Measurements from ENCODE around the gene CYB5R4. TPM values are rescaled to one million over a fixed set of nuclear protein-coding genes. Genes with fewer than 3 reads are reported as not detected.
A peak's percentile ranks its signal among the peaks of the same experiment; 100 is the strongest.

Gene CYB5R4
- polyA plus RNA-seq, 1 of the 3 experiments (the other 2 are of a cell fraction), result 3.3 TPM

DNA sequence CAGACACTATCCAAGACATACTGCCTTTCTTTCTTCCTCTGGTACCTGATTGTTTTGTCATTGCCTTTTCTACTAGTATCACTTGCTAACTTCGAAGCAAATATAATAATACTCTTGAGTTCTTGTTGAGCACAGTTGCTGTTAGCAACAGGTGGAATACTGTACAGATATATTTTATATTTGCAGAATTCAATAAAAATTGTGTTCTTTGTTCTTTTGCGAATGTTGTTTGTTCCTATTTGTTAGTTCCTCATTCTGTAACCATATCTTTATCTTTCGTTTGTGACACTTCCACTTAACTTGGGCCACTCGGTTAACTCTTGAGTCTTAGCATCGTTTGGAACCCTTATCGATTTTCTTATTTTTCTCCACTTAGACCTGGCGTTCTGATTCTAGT is 868 bp downstream of the CYB5R4 start:
- peaks cover 4 to 12% of the 10 kb centered on the region in 2 experiments; a peak in 3 of 4 replicates for H3K4me1 ChIP-seq (ENCODE audit: control insufficient read depth in 1 of 2, insufficient read depth in 2 of 2, low read depth in 1 of 2, low read length in 1 of 2)
- peaks cover 31% of the 10 kb centered on the region for H3K79me2 ChIP-seq (ENCODE audit: insufficient read depth)
- H2AFZ ChIP-seq (ENCODE audit: low read depth), result no peak overlapping the region; the same call in 1 of the 2 replicates
- peak overlapping the region; percentile 88 for H3K4me2 ChIP-seq
- peaks cover 5 to 15% of the 10 kb centered on the region in 2 experiments for H3K36me3 ChIP-seq (replicated peaks in 1 of 2; ENCODE audit: control insufficient read depth in 1 of 2, insufficient read depth in 2 of 2, low read length in 1 of 2)
- 7% methylated on average over 7 of the region's 7 CpGs for WGBS (ENCODE audit: low lambda C conversion rate)
- peak overlapping the region; percentile 68 for H3K9ac ChIP-seq
- ChIA-PET POLR2A (interaction anchor here (1.3 to 1.4 kb wide), 2 partner anchors 152 to 245 kb away, joined by 4 to 6 read pairs; partner anchors contain the start of gene SNAP91), CTCF (interaction anchor here (0.6 to 2.2 kb wide), 9 partner anchors 19 to 638 kb away, joined by 3 to 8 read pairs (median 3); partner anchors contain the start of gene CEP162)
- H3K9me2 ChIP-seq, result no peaks in the 10 kb centered on the region
- H3K4me3 ChIP-seq (ENCODE audit: low read depth in 2 of 2, low read length in 1 of 2), result peak overlapping the region; percentile 69 to 85
- no peaks in the 10 kb centered on the region for H3F3A ChIP-seq (replicated peaks; ENCODE audit: insufficient read depth)
- H3K9me3 ChIP-seq, result no peaks in the 10 kb centered on the region
- H4K20me1 ChIP-seq (ENCODE audit: insufficient read depth), result peaks cover 6% of the 10 kb centered on the region; the same call in 1 of the 2 replicates
- DNase-seq, result no peak
- H3K27me3 ChIP-seq (ENCODE audit: insufficient read depth), result no peaks in the 10 kb centered on the region
- TF ChIP-seq GABPA (IDR thresholded peaks at IDR 0.05; ENCODE audit: low read depth) (no peak), MEF2A (IDR thresholded peaks at IDR 0.05; ENCODE audit: borderline replicate concordance, low read depth) (no peak), SMC3 (IDR thresholded peaks at IDR 0.05; ENCODE audit: low read depth, low read length) (no peak), SIN3A (IDR thresholded peaks at IDR 0.05; ENCODE audit: borderline replicate concordance, low read depth, low read length) (no peak), MXI1 (IDR thresholded peaks at IDR 0.05; ENCODE audit: low read depth, low read length) (no peak), EP300 (IDR thresholded peaks at IDR 0.05; ENCODE audit: borderline replicate concordance in 1 of 2, low read depth in 1 of 2, low read length in 1 of 2) (no peak), CHD2 (IDR thresholded peaks at IDR 0.05; ENCODE audit: low read length, partially characterized antibody) (no peak), FOSL2 (IDR thresholded peaks at IDR 0.05; ENCODE audit: borderline replicate concordance, low read depth) (no peak), RXRA (IDR thresholded peaks at IDR 0.05; ENCODE audit: borderline replicate concordance, low read depth) (no peak), TAF1 (IDR thresholded peaks at IDR 0.05; ENCODE audit: borderline replicate concordance, low read depth, low read length) (no peak), FOXJ3 (CRISPR knock-in tag; IDR thresholded peaks at IDR 0.05) (no peak), RFX5 (IDR thresholded peaks at IDR 0.05; ENCODE audit: low read length) (no peak)
- TF ChIP-seq, protein P1, sequence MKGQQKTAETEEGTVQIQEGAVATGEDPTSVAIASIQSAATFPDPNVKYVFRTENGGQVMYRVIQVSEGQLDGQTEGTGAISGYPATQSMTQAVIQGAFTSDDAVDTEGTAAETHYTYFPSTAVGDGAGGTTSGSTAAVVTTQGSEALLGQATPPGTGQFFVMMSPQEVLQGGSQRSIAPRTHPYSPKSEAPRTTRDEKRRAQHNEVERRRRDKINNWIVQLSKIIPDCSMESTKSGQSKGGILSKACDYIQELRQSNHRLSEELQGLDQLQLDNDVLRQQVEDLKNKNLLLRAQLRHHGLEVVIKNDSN (IDR thresholded peaks at IDR 0.05; ENCODE audit: borderline replicate concordance, low read depth), result no peak
- TF ChIP-seq, protein P2, sequence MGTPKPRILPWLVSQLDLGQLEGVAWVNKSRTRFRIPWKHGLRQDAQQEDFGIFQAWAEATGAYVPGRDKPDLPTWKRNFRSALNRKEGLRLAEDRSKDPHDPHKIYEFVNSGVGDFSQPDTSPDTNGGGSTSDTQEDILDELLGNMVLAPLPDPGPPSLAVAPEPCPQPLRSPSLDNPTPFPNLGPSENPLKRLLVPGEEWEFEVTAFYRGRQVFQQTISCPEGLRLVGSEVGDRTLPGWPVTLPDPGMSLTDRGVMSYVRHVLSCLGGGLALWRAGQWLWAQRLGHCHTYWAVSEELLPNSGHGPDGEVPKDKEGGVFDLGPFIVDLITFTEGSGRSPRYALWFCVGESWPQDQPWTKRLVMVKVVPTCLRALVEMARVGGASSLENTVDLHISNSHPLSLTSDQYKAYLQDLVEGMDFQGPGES (IDR thresholded peaks at IDR 0.05; ENCODE audit: low read depth, low read length), result no peak
- TF ChIP-seq, protein P3, sequence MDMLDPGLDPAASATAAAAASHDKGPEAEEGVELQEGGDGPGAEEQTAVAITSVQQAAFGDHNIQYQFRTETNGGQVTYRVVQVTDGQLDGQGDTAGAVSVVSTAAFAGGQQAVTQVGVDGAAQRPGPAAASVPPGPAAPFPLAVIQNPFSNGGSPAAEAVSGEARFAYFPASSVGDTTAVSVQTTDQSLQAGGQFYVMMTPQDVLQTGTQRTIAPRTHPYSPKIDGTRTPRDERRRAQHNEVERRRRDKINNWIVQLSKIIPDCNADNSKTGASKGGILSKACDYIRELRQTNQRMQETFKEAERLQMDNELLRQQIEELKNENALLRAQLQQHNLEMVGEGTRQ (IDR thresholded peaks at IDR 0.05; ENCODE audit: borderline replicate concordance, low read depth, low read length), result no peak
- TF ChIP-seq, protein P4, sequence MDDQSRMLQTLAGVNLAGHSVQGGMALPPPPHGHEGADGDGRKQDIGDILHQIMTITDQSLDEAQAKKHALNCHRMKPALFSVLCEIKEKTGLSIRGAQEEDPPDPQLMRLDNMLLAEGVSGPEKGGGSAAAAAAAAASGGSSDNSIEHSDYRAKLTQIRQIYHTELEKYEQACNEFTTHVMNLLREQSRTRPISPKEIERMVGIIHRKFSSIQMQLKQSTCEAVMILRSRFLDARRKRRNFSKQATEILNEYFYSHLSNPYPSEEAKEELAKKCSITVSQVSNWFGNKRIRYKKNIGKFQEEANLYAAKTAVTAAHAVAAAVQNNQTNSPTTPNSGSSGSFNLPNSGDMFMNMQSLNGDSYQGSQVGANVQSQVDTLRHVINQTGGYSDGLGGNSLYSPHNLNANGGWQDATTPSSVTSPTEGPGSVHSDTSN (IDR thresholded peaks at IDR 0.05), result no peak
- no peak overlapping the region; a peak in 1 of 4 replicates for H3K27ac ChIP-seq (ENCODE audit: low read depth in 2 of 2, low read length in 1 of 2)
